HUES64 (cell line): ENCODE measurements around the gene SVEP1.
"Not testable (repeated sequence)": the region's sequence is repeated elsewhere in the genome, so short reads cannot be mapped to it uniquely, and the experiment has no call there.

Experiments
- H3K27ac ChIP-seq: 2 replicates; pipeline ENCODE4 v1.7.0; 2013; ENCODE audit warnings: low read depth, low read length, inconsistent platforms
- H3K27me3 ChIP-seq: 2 replicates; pipeline ENCODE4 v1.6.1; 2013; ENCODE audit warnings: mild to moderate bottlenecking, low read length; ENCODE audit not compliant: insufficient read depth
- H3K36me3 ChIP-seq: 2 replicates; pipeline ENCODE4 v1.6.1; 2013; ENCODE audit warnings: mild to moderate bottlenecking, low read length; ENCODE audit not compliant: insufficient read depth
- H3K4me1 ChIP-seq: 2 replicates; pipeline ENCODE4 v1.6.1; 2013; ENCODE audit warnings: mild to moderate bottlenecking, low read length, moderate library complexity; ENCODE audit not compliant: insufficient read depth
- H3K4me3 ChIP-seq: 2 replicates; pipeline ENCODE4 v1.5.1; 2013; ENCODE audit warnings: mild to moderate bottlenecking, low read length, moderate library complexity
- H3K9ac ChIP-seq: 2 replicates; pipeline ENCODE4 v1.6.1; 2013; ENCODE audit warnings: mild to moderate bottlenecking, low read depth, low read length
- H3K9me3 ChIP-seq: 2 replicates; pipeline ENCODE4 v1.6.1; 2013; ENCODE audit warnings: low read depth, low read length; ENCODE audit not compliant: insufficient read depth
- WGBS: fragments of 150-250, 120-280 bp; methylation state at CpG from one replicate; pipeline ENCODE4 v1.1.7; 2013; ENCODE audit warnings: missing lambda C conversion rate; 5-methylcytosine and 5-hydroxymethylcytosine counted together

Gene SVEP1

DNA sequence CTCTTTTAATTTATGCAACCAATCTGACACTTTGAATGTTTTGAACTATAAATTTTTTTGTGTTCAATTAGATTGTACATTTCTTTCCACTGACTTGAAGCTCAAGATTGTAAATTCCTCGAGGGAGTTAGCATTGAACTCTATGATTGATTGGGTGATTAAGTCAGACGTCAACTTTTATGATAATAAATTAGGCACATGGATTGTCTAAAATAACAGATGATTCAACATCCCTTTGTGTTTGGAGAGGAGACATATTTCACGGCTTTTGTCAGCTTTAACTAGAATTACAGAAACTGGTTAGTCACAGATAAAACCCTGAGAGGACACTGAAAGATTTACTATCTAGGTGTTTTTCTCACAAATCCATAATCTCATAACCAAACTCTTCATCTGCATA is 209.2 kb downstream of the SVEP1 start:
- H3K9me3 ChIP-seq: no peaks in the 10 kb centered on the region
- H3K27ac ChIP-seq: no peak overlapping the region
- no peaks in the 10 kb centered on the region for H3K4me1 ChIP-seq
- 87% methylated on average over 3 of the region's 3 CpGs for WGBS
- H3K27me3 ChIP-seq: no peaks in the 10 kb centered on the region
- H3K36me3 ChIP-seq: no peaks in the 10 kb centered on the region
- H3K9ac ChIP-seq: no peak overlapping the region
- H3K4me3 ChIP-seq: no peak overlapping the region

DNA sequence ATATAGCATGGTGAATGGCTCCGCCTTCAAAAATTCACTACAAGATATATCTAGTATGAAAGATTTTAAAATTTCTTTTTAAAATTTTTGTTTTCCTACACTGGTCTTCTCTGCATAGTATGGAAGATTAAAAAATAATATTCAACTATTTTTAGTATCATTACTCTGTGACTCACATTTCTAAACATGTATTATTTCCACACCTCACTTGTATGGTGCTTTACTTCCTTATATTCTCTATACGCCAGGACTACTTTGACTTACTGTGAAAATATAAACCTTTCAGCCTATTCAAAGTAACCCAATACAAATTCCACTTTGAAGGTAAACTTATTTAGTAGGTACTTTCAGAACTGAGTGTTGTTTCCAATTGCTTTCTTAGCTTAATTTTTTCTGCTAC is 215.1 kb downstream of the SVEP1 start:
- Histone ChIP-seq H3K9me3 (no peaks in the 10 kb centered on the region), H3K4me3 (no peak overlapping the region), H3K4me1 (no peaks in the 10 kb centered on the region), H3K36me3 (no peaks in the 10 kb centered on the region), H3K27ac (no peak overlapping the region), H3K9ac (no peak overlapping the region), H3K27me3 (no peaks in the 10 kb centered on the region)
- WGBS: 86% methylated on average over 1 of the region's 2 CpGs

DNA sequence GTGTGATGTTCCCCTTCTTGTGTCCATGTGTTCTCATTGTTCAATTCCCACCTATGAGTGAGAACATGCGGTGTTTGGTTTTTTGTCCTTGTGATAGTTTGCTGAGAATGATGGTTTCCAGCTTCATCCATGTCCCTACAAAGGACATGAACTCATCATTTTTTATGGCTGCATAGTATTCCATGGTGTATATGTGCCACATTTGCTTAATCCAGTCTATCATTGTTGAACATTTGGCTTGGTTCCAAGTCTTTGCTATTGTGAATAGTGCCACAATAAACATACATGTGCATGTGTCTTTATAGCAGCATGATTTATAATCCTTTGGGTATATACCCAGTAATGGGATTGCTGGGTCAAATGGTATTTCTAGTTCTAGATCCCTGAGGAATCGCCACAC is 220.5 kb downstream of the SVEP1 start:
- H3K9me3 ChIP-seq, H3K27me3 ChIP-seq, H3K9ac ChIP-seq, H3K4me3 ChIP-seq, H3K4me1 ChIP-seq, H3K27ac ChIP-seq, H3K36me3 ChIP-seq: not testable (repeated sequence)
- WGBS: no CpG with 5 or more reads among the region's 2 CpGs

DNA sequence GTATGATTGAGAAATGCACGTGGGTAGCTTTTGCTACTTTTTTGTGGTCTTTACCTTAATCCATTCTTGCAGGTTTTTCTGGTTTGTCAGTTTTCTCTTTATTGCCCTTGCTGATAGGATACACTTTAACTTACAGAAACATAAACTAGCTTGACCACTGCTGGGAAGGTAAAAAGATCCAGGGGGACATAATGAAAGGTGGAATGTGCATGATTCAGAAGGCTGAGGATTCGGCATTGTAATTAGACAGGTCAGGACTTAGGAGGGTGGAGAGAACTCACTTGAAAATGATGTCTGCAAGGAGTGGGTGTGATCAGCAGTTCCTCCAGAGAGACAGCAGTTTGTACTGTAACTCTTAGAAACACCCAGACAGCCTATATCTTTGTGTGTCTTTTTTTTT is 222.0 kb downstream of the SVEP1 start:
- whole genome bisulfite sequencing: 77% methylated on average over 2 of the region's 2 CpGs
- Histone ChIP-seq H3K4me1 (no peaks in the 10 kb centered on the region), H3K9me3 (no peaks in the 10 kb centered on the region), H3K27ac (no peak overlapping the region), H3K36me3 (no peaks in the 10 kb centered on the region), H3K4me3 (no peak overlapping the region), H3K9ac (no peak overlapping the region), H3K27me3 (no peaks in the 10 kb centered on the region)

DNA sequence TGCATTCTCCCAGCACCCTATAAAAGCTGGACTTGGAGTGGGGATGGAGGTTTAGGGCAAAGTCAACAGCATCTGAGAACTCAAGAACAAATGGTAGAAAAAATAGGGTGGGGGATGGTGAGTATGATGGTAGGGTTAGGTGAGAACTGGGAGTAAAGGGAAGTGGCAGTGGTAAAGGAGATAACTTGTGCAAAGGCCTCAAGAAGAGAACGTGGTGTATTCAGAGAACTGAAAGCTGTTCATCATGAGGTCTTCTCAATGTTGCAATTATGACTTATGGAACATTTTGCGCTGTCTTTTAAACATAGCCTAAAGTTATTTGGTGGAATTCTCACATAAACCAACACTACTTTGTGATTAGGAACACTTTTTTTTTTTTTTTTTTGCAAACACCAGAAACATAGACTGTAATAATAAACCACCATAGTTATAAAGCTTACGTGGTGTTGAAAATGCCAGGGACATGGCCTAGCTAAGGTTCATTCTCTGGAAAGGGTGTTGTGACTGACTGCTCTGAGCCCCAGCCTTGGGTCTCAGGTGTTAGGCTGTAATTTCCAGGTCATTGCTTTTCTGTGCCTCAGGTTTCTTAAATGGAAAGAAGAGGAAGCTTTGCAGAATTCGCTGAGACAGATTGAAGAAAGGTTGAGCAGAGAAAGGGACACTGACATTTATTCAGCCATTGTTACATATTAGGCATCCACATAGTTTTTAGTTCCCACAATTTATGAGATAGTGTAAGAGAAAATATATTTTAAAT is 222.7 kb downstream of the SVEP1 start:
- H3K9me3 ChIP-seq: no peaks in the 10 kb centered on the region
- no peak overlapping the region for H3K27ac ChIP-seq
- H3K4me1 ChIP-seq: no peaks in the 10 kb centered on the region
- no peak overlapping the region for H3K4me3 ChIP-seq
- WGBS: 85% methylated on average over 3 of the region's 4 CpGs
- no peaks in the 10 kb centered on the region for H3K27me3 ChIP-seq
- H3K9ac ChIP-seq: no peak overlapping the region
- H3K36me3 ChIP-seq: no peaks in the 10 kb centered on the region

DNA sequence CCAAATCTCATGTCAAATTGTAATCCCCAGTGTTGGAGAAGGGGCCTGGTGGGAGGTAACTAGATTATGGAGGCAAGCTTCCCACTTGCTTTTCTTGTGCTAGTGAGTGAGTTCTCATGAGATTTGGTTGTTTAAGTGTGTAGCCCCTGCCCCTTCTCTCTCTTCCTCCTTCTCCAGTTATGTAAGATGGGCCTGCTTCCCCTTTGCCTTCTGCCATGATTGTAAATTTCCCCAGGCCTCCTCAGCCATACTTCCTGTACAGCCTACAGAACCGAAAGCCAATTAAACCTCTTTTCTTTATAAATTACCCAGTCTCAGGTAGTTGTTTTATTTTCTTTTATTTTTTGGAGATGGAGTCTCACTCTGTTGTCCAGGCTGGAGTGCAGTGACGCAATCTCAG is 223.6 kb downstream of the SVEP1 start:
- Histone ChIP-seq H3K4me3 (no peak overlapping the region), H3K27ac (no peak overlapping the region), H3K9ac (no peak overlapping the region), H3K36me3 (no peaks in the 10 kb centered on the region), H3K9me3 (no peaks in the 10 kb centered on the region), H3K27me3 (no peaks in the 10 kb centered on the region), H3K4me1 (no peaks in the 10 kb centered on the region)
- 98% methylated on average over 2 of the region's 2 CpGs for WGBS

DNA sequence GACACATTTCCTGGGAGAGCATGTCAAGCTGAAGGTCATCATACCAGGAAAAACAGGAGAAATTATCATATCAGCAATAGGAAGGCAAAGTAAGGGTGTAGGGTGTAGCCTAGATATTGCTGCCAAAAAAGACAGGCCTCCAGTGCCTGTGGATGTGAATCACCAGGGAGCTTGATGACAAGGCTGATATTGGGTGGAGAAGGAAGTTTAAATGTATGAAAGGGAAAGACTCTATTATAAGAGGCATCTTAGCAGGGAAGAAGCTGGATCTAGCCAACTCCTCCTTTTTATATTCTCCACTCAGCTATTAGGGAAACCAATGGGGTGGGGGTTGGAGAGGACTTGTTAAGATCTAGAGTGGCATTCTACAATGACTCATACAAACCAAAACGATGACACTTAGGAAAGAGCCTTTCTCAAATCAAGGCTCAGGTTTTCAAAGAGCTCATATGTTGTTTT is 228.5 kb downstream of the SVEP1 start:
- Histone ChIP-seq H3K9ac (no peak overlapping the region), H3K36me3 (no peaks in the 10 kb centered on the region), H3K4me3 (no peak overlapping the region), H3K27me3 (no peaks in the 10 kb centered on the region), H3K4me1 (no peaks in the 10 kb centered on the region), H3K27ac (no peak overlapping the region), H3K9me3 (no peaks in the 10 kb centered on the region)
- no CpG with 5 or more reads among the region's 1 CpG for WGBS

DNA sequence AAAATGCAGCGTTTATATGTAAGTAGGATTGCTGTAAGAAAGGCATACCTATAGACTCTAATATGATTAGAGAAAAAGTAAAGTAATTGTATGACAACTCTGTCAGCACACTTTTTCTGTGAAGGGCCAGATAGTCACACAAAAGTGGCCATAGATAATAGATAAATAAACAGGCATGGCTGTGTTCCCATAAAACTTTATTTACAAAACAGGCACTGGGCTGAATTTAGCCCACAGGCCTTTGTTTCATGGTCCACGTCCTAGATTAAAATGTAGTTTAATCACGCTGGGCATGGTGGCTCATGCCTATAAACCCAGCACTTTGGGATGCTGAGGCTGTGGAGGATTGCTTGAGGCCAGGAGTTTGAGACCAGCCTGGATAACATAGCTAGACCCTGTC is 233.2 kb downstream of the SVEP1 start:
- H3K4me3 ChIP-seq: no peak overlapping the region
- H3K9me3 ChIP-seq: no peaks in the 10 kb centered on the region
- no peak overlapping the region for H3K27ac ChIP-seq
- H3K36me3 ChIP-seq: no peaks in the 10 kb centered on the region
- 42% methylated on average over 2 of the region's 3 CpGs for WGBS
- H3K4me1 ChIP-seq: no peaks in the 10 kb centered on the region
- H3K27me3 ChIP-seq: no peaks in the 10 kb centered on the region
- H3K9ac ChIP-seq: no peak overlapping the region

DNA sequence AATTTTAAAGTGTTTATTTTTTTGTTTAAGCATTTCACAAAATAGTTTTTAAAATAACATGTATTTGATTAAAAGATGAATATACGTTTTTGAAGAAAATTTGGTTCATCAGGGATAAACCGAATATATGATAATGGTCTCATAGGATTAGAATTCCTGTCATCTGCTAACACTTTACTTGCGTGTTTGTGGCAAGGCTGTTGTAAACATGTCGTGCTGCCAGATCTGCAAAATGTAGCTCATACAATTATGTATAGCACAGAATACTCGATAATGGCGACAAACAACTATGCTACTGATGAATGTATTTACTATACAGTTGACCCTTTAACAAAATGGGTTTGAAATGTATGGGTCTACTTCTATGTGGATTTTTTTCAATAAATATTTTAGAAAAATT is 234.7 kb downstream of the SVEP1 start:
- Histone ChIP-seq H3K27me3 (no peaks in the 10 kb centered on the region), H3K9ac (no peak overlapping the region), H3K4me3 (no peak overlapping the region), H3K36me3 (no peaks in the 10 kb centered on the region), H3K27ac (no peak overlapping the region), H3K9me3 (no peaks in the 10 kb centered on the region), H3K4me1 (no peaks in the 10 kb centered on the region)
- WGBS: 94% methylated on average over 6 of the region's 6 CpGs

DNA sequence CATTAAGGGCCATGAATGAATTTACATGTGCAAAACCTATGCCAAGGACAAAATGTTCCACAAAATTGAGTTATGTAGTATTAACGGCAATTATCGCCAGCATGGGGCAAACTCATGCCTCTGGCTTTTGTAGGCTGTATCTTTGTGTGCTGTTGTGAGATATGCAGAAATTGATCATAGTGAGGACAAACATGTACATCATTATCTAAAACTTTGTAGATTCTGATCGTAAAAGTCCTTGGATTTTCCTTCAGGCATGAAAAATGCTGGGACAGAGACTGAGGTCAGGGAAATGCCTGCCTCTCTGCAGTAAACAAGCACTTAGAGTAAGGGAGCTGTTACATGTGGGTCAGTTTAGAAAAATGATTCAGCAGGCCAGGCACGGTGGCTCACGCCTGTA is 236.0 kb downstream of the SVEP1 start:
- H3K36me3 ChIP-seq: no peaks in the 10 kb centered on the region
- no peak overlapping the region for H3K4me3 ChIP-seq
- no peaks in the 10 kb centered on the region for H3K4me1 ChIP-seq
- H3K27me3 ChIP-seq: no peaks in the 10 kb centered on the region
- no peaks in the 10 kb centered on the region for H3K9me3 ChIP-seq
- WGBS: 93% methylated on average over 5 of the region's 5 CpGs
- H3K27ac ChIP-seq: no peak overlapping the region
- no peak overlapping the region for H3K9ac ChIP-seq

DNA sequence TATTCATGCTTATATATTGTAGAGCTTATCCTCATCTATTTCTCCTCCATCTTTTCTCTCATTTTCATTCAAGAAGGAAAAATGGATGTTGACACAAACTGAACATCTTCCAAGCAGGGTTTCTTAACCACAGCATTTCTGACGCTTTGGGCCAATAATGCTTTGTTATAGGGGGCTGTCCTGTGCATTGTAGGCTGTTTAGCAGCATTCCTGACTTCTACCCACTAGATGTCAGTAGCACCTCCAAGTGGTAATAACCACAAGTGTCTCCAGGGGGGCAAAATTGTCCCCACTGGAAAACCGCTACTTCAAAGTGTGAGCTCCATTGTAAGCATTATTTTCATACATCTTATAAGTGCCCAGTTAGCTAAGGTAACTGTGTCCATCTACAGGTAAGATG is 239.2 kb downstream of the SVEP1 start:
- Histone ChIP-seq H3K9me3 (no peaks in the 10 kb centered on the region), H3K4me1 (no peaks in the 10 kb centered on the region), H3K4me3 (no peak overlapping the region), H3K27ac (no peak overlapping the region), H3K36me3 (no peaks in the 10 kb centered on the region), H3K27me3 (no peaks in the 10 kb centered on the region), H3K9ac (no peak overlapping the region)
- 74% methylated on average over 2 of the region's 2 CpGs for WGBS

DNA sequence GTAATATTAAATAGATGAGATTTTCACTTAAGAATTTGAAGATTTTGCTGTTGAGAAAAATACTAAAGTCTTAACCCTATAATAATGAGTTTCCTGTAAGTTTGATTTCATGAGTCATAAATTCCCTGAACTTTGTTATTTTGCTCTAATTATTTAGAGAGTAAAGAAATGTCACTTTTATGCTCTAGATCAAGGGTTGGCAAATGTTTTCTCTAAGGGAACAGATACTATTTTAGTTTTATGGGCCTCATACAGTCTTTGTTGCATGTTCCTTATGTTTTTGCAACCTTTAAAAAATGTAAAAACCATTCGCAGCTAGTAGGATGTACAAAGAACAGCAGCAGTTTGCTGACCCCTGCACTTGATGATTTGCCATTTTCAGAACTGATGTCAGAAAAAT is 241.4 kb downstream of the SVEP1 start:
- no peaks in the 10 kb centered on the region for H3K36me3 ChIP-seq
- no peaks in the 10 kb centered on the region for H3K4me1 ChIP-seq
- no peak overlapping the region for H3K9ac ChIP-seq
- no peak overlapping the region for H3K27ac ChIP-seq
- H3K9me3 ChIP-seq: no peaks in the 10 kb centered on the region
- WGBS: 84% methylated on average over 1 of the region's 1 CpG
- H3K4me3 ChIP-seq: no peak overlapping the region
- no peaks in the 10 kb centered on the region for H3K27me3 ChIP-seq
